Measurements from ENCODE around the gene NCSTN.
"Not testable (repeated sequence)": the region's sequence is repeated elsewhere in the genome, so short reads cannot be mapped to it uniquely, and the experiment has no call there.

DNA sequence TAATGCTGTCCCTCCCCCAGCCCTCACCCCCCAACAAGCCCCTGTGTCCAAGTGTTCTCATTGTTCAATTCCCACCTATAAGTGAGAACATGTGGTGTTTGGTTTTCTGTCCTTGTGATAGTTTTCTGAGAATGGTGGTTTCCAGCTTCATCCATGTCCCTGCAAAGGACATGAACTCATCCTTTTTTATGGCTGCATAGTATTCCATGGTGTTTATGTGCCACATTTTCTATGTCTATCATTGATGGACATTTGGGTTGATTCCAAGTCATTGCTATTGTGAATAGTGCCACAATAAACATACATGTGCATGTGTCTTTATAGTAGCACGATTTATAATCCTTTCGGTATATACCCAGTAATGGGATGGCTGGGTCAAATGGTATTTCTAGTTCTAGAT is 41.6 kb downstream of the NCSTN start:
- TF ChIP-seq, protein P1, sequence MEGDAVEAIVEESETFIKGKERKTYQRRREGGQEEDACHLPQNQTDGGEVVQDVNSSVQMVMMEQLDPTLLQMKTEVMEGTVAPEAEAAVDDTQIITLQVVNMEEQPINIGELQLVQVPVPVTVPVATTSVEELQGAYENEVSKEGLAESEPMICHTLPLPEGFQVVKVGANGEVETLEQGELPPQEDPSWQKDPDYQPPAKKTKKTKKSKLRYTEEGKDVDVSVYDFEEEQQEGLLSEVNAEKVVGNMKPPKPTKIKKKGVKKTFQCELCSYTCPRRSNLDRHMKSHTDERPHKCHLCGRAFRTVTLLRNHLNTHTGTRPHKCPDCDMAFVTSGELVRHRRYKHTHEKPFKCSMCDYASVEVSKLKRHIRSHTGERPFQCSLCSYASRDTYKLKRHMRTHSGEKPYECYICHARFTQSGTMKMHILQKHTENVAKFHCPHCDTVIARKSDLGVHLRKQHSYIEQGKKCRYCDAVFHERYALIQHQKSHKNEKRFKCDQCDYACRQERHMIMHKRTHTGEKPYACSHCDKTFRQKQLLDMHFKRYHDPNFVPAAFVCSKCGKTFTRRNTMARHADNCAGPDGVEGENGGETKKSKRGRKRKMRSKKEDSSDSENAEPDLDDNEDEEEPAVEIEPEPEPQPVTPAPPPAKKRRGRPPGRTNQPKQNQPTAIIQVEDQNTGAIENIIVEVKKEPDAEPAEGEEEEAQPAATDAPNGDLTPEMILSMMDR (IDR thresholded peaks at IDR 0.05): not testable (repeated sequence)
- not testable (repeated sequence) for TF ChIP-seq POLR2A (IDR thresholded peaks at IDR 0.05)
